Ectodermal cell (in vitro differentiated cells): ENCODE measurements around the gene GRK1.
A peak's percentile ranks its signal among the peaks of the same experiment; 100 is the strongest.
"Not testable (repeated sequence)": the region's sequence is repeated elsewhere in the genome, so short reads cannot be mapped to it uniquely, and the experiment has no call there.

Source experiments
- H3K27ac ChIP-seq: 2 replicates; pipeline ENCODE4 v1.7.0; 2013; ENCODE audit warnings: mild to moderate bottlenecking, low read depth, low read length; ENCODE audit not compliant: insufficient read depth, poor library complexity, severe bottlenecking
- H3K27me3 ChIP-seq: 2 replicates; pipeline ENCODE4 v1.7.0; 2013; ENCODE audit warnings: mild to moderate bottlenecking, low read length; ENCODE audit not compliant: insufficient read depth, control insufficient read depth, poor library complexity, severe bottlenecking
- H3K36me3 ChIP-seq: one replicate; pipeline ENCODE4 v1.7.0; 2013; ENCODE audit warnings: low read length; ENCODE audit not compliant: control insufficient read depth, insufficient read depth
- H3K4me1 ChIP-seq: one replicate; pipeline ENCODE4 v1.7.0; 2013; ENCODE audit warnings: low read length; ENCODE audit not compliant: control insufficient read depth, insufficient read depth
- H3K4me3 ChIP-seq: 2 replicates; pipeline ENCODE4 v1.7.0; 2013; ENCODE audit warnings: low read depth, low read length, control low read depth; ENCODE audit not compliant: insufficient read depth
- H3K9me3 ChIP-seq: 2 replicates; pipeline ENCODE4 v1.7.0; 2013; ENCODE audit warnings: mild to moderate bottlenecking, low read length, moderate library complexity; ENCODE audit not compliant: control insufficient read depth
- WGBS, 2 experiments: methylation state at CpG; one replicate each; pipeline ENCODE4 v1.1.7; 2013; ENCODE audit warnings: missing lambda C conversion rate in 2 of 2; 5-methylcytosine and 5-hydroxymethylcytosine counted together

GRK1 gene

GRCh38 chr13:113624235-113624587 lies 42.8 kb upstream of the GRK1 start:
- H3K9me3 ChIP-seq = no peaks in the 10 kb centered on the region
- H3K4me1 ChIP-seq = no peaks in the 10 kb centered on the region
- no peaks in the 10 kb centered on the region for H3K27me3 ChIP-seq
- peaks cover 16% of the 10 kb centered on the region for H3K36me3 ChIP-seq
- H3K27ac ChIP-seq = no peak overlapping the region
- no peak overlapping the region for H3K4me3 ChIP-seq
- WGBS, 2 experiments = 95% methylated on average over 9 of the region's 9 CpGs

GRCh38 chr13:113624640-113625304 lies 42.2 kb upstream of the GRK1 start:
- H3K9me3 ChIP-seq, H3K27me3 ChIP-seq, H3K4me1 ChIP-seq, H3K27ac ChIP-seq, H3K4me3 ChIP-seq: not testable (repeated sequence)
- H3K36me3 ChIP-seq = peaks cover 16% of the 10 kb centered on the region
- 93 to 94% methylated on average over 14 of the region's 14 CpGs for WGBS, 2 experiments

GRCh38 chr13:113625965-113626721 lies 40.9 kb upstream of the GRK1 start:
- H3K36me3 ChIP-seq = peaks cover 16% of the 10 kb centered on the region
- WGBS, 2 experiments = 95 to 96% methylated on average over 24 of the region's 24 CpGs
- no peaks in the 10 kb centered on the region for H3K4me1 ChIP-seq
- H3K4me3 ChIP-seq = no peak overlapping the region
- no peak overlapping the region for H3K27ac ChIP-seq
- no peaks in the 10 kb centered on the region for H3K27me3 ChIP-seq
- no peaks in the 10 kb centered on the region for H3K9me3 ChIP-seq

- H3K27me3 ChIP-seq = no peaks in the 10 kb centered on the region
- peaks cover 22% of the 10 kb centered on the region for H3K36me3 ChIP-seq
- H3K9me3 ChIP-seq = no peaks in the 10 kb centered on the region
- WGBS, 2 experiments = 95 to 96% methylated on average over 16 of the region's 16 CpGs
- no peak overlapping the region for H3K4me3 ChIP-seq
- H3K27ac ChIP-seq = no peak overlapping the region
- no peaks in the 10 kb centered on the region for H3K4me1 ChIP-seq
Observed at GRCh38 chr13:113627136-113627535, 39.9 kb upstream of the GRK1 start.

GRCh38 chr13:113628291-113629270 lies 38.4 kb upstream of the GRK1 start:
- no peaks in the 10 kb centered on the region for H3K4me1 ChIP-seq
- no peak overlapping the region for H3K4me3 ChIP-seq
- WGBS, 2 experiments = 94 to 96% methylated on average over 30 of the region's 30 CpGs
- H3K36me3 ChIP-seq = peaks cover 19% of the 10 kb centered on the region
- peak overlapping the region; percentile 2 for H3K27ac ChIP-seq
- H3K27me3 ChIP-seq = no peaks in the 10 kb centered on the region
- H3K9me3 ChIP-seq = no peaks in the 10 kb centered on the region

GRCh38 chr13:113629866-113630265 lies 37.2 kb upstream of the GRK1 start:
- no peaks in the 10 kb centered on the region for H3K27me3 ChIP-seq
- WGBS, 2 experiments = 89 to 94% methylated on average over 17 of the region's 17 CpGs
- no peak overlapping the region for H3K27ac ChIP-seq
- H3K4me3 ChIP-seq = no peak overlapping the region
- H3K36me3 ChIP-seq = peaks cover 20% of the 10 kb centered on the region
- H3K4me1 ChIP-seq = no peaks in the 10 kb centered on the region
- H3K9me3 ChIP-seq = no peaks in the 10 kb centered on the region

- Histone ChIP-seq H3K27me3 (no peaks in the 10 kb centered on the region), H3K9me3 (no peaks in the 10 kb centered on the region), H3K4me1 (no peaks in the 10 kb centered on the region), H3K4me3 (no peak overlapping the region), H3K27ac (no peak overlapping the region), H3K36me3 (peaks cover 25% of the 10 kb centered on the region)
- 95% methylated on average over 11 of the region's 11 CpGs for WGBS, 2 experiments
Observed at GRCh38 chr13:113630296-113630695, 36.7 kb upstream of the GRK1 start.

GRCh38 chr13:113630804-113631203 lies 36.2 kb upstream of the GRK1 start:
- no peaks in the 10 kb centered on the region for H3K9me3 ChIP-seq
- H3K36me3 ChIP-seq = peaks cover 27% of the 10 kb centered on the region
- no peak overlapping the region for H3K4me3 ChIP-seq
- no peak overlapping the region for H3K27ac ChIP-seq
- H3K4me1 ChIP-seq = no peaks in the 10 kb centered on the region
- WGBS, 2 experiments = 94 to 98% methylated on average over 6 of the region's 6 CpGs
- no peaks in the 10 kb centered on the region for H3K27me3 ChIP-seq

GRCh38 chr13:113631341-113632095 lies 35.5 kb upstream of the GRK1 start:
- Histone ChIP-seq H3K27ac (no peak overlapping the region), H3K9me3 (no peaks in the 10 kb centered on the region), H3K4me3 (no peak overlapping the region), H3K36me3 (peaks cover 29% of the 10 kb centered on the region), H3K4me1 (no peaks in the 10 kb centered on the region), H3K27me3 (no peaks in the 10 kb centered on the region)
- WGBS, 2 experiments = 96% methylated on average over 42 of the region's 42 CpGs
